Thyroid gland (tissue), 4 donors: ENCODE measurements around the gene ADGRF1. TPM values are rescaled to one million over a fixed set of nuclear protein-coding genes. Genes with fewer than 3 reads are reported as not detected.

ENCODE experiments used
- DNase-seq, 2 donors: peaks; one replicate each; pipeline ENCODE4 v3.0.0-alpha.2; 2019
- H3K27ac ChIP-seq, 3 donors: fragments of 200-600 bp; sonication (generic); 1 replicate in 2 of 3; 2 replicates in 1 of 3; pipeline ENCODE4 v1.5.1; 2016 to 2019; ENCODE audit warnings: mild to moderate bottlenecking in 1 of 3, moderate library complexity in 1 of 3
- H3K27me3 ChIP-seq: fragments of 200-600 bp; sonication (generic); one replicate; pipeline ENCODE4 v1.5.1; 2019
- H3K36me3 ChIP-seq, 2 donors: fragments of 200-600 bp; sonication (generic); one replicate each; pipeline ENCODE4 v1.5.1; 2016 to 2019
- H3K4me1 ChIP-seq, 2 donors: fragments of 200-600 bp; sonication (generic); one replicate each; pipeline ENCODE4 v1.5.1; 2017 to 2019
- H3K4me3 ChIP-seq, 3 donors: fragments of 200-600 bp; sonication (generic); replicated peaks in 1 of 3; 1 replicate in 2 of 3; 2 replicates in 1 of 3; pipeline ENCODE4 v1.5.1; 2016; ENCODE audit warnings: mild to moderate bottlenecking in 1 of 3
- H3K9me3 ChIP-seq: fragments of 200-600 bp; sonication (generic); one replicate; pipeline ENCODE4 v1.5.1; 2017
- CTCF ChIP-seq, 6 experiments: fragments of 200-600 bp in 3 of 6; fragments of 450-650 bp in 3 of 6; sonication (generic) in 3 of 6; IDR thresholded peaks; one replicate each; pipeline ENCODE4 v1.5.1; 2016 to 2019; ENCODE audit warnings: antibody characterized with exemption in 6 of 6, mild to moderate bottlenecking in 2 of 6, inconsistent platforms in 1 of 6, moderate library complexity in 1 of 6
- POLR2A ChIP-seq, 2 donors: fragments of 450-650 bp; IDR thresholded peaks; one replicate each; pipeline ENCODE4 v1.6.1; 2017; ENCODE audit warnings: antibody characterized with exemption in 2 of 2, mild to moderate bottlenecking in 2 of 2, moderate library complexity in 1 of 2
- WGBS, 2 donors: methylation state at CpG; one replicate each; pipeline ENCODE4 v1.1.5; 2017; 5-methylcytosine and 5-hydroxymethylcytosine counted together
- intact Hi-C: fragments of 100-400 bp; cut with DNase I; formaldehyde crosslinking; loops from one replicate; pipeline ENCODE4 v1.15.1; 2023
- total RNA-seq, 4 donors: library from RNA; depleted of rRNA; stranded (reverse); fragments of >200 nt; gene quantifications; one replicate each; pipeline ENCODE4 v1.2.3, GENCODE V29; 2016

Gene ADGRF1
- total RNA-seq, 4 donors from 2014 or later: 15.1 to 36.2 (median 19.3) TPM

DNA sequence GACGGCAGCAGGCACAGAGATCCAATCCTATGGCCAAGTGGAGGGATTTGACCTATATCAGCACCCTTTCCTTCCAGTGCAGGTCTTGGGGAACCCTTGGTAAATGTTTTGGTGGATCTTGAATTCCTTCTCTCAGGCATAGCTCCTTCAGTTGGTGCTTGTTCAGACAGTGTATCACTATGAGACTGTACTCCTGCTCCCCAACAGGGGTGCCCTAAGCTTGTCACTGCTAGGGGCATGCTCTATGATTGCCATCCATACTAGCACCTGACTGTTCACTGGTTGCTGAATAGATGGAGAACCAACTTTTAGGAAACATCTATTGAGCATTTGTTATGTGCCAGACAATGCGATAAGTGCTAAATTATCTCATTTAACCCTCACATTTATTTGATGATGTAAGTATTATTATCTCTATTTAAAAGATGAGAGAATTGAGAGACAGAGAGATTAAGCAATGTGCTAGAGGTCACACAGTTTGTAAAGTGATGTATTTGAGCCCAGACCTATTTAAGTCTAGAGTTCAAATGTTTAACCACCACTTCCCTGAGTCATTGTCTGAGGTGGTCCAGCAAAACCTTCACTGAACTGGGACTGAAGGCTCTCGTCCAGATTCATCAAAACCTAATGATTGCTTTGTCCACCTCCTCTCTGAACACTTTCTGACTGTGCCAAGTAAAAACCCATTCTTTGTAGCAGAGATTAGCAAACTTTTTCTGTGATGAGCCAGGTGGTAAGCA lies 34.3 kb downstream of the ADGRF1 start:
- Histone ChIP-seq H3K27ac (no peak overlapping the region), H3K4me3 (no peak overlapping the region), H3K9me3 (no peaks in the 10 kb centered on the region), H3K27me3 (no peaks in the 10 kb centered on the region), H3K36me3 (no peaks in the 10 kb centered on the region), H3K4me1 (peaks cover 0 to 9% of the 10 kb centered on the region in 2 donors)
- TF ChIP-seq POLR2A (IDR thresholded peaks at IDR 0.05) (no peak), CTCF (IDR thresholded peaks at IDR 0.05) (no peak)
- no peak for DNase-seq
- WGBS, 2 donors: 80 to 88% methylated on average over 3 of the region's 3 CpGs
- intact Hi-C loops: no loop called here

DNA sequence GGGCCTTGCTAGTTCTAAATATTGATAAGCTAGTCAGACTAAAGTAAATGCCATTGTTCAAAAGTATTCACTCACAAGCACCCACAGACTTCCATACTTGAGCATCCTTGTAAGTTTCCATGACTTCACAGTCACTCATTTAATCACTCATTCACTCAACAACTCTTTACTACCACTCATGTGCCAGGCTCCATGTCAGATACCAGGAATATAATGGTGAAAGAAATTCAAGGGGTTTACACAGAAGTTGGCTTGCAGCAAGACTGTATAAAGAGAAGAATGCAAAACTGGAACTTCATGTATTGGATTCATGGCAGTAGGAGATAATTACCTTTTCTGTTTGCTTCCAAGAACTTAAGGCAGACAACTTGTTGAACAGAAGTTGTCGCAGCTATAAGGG lies 36.6 kb downstream of the ADGRF1 start:
- no peaks in the 10 kb centered on the region for H3K36me3 ChIP-seq
- no peaks in the 10 kb centered on the region for H3K27me3 ChIP-seq
- no peaks in the 10 kb centered on the region for H3K9me3 ChIP-seq
- DNase-seq: no peak
- H3K4me3 ChIP-seq: no peak overlapping the region
- H3K4me1 ChIP-seq: peaks cover 5 to 15% of the 10 kb centered on the region in 2 donors
- 95% methylated on average over 1 of the region's 1 CpG for WGBS, 2 donors
- TF ChIP-seq CTCF (IDR thresholded peaks at IDR 0.05): no peak
- TF ChIP-seq POLR2A (IDR thresholded peaks at IDR 0.05): no peak
- intact Hi-C loops: no loop called here
- no peak overlapping the region for H3K27ac ChIP-seq

- Histone ChIP-seq H3K9me3 (no peaks in the 10 kb centered on the region), H3K27ac (no peak overlapping the region), H3K4me1 (peaks cover 5 to 16% of the 10 kb centered on the region in 2 donors), H3K27me3 (no peaks in the 10 kb centered on the region), H3K36me3 (no peaks in the 10 kb centered on the region), H3K4me3 (no peak overlapping the region)
- intact Hi-C loops: no loop called here
- no peak for DNase-seq
- 75 to 92% methylated on average over 3 of the region's 3 CpGs for WGBS, 2 donors
- TF ChIP-seq CTCF (IDR thresholded peaks at IDR 0.05) (no peak), POLR2A (IDR thresholded peaks at IDR 0.05) (no peak)
These were observed 37.7 kb downstream of the ADGRF1 start for GRCh38 chr6:47004463-47004862.

GRCh38 chr6:47000842-47001241 lies 41.3 kb downstream of the ADGRF1 start:
- H3K4me1 ChIP-seq: peaks cover 5 to 10% of the 10 kb centered on the region in 2 donors
- H3K27me3 ChIP-seq: no peaks in the 10 kb centered on the region
- H3K27ac ChIP-seq: peak overlapping the region in 1 of 3 donors; percentile 41
- peak in 1 of 2 donors; percentile 35 for DNase-seq
- no peaks in the 10 kb centered on the region for H3K9me3 ChIP-seq
- no peaks in the 10 kb centered on the region for H3K36me3 ChIP-seq
- intact Hi-C loops: no loop called here
- H3K4me3 ChIP-seq: no peak overlapping the region
- TF ChIP-seq CTCF (IDR thresholded peaks at IDR 0.05) (no peak), POLR2A (IDR thresholded peaks at IDR 0.05) (no peak)
- WGBS, 2 donors: 88 to 90% methylated on average over 4 of the region's 4 CpGs

- Histone ChIP-seq H3K4me3 (no peak overlapping the region), H3K36me3 (no peaks in the 10 kb centered on the region), H3K27me3 (no peaks in the 10 kb centered on the region), H3K9me3 (no peaks in the 10 kb centered on the region), H3K27ac (no peak overlapping the region), H3K4me1 (peaks cover 5 to 8% of the 10 kb centered on the region in 2 donors)
- WGBS, 2 donors: 94 to 100% methylated on average over 1 of the region's 1 CpG
- no peak for DNase-seq
- intact Hi-C loops: loop anchor here (10.0 kb wide), 1 partner anchor 46 kb away; the partner anchor contains the start of gene ADGRF1
- no peak for TF ChIP-seq POLR2A (IDR thresholded peaks at IDR 0.05)
- TF ChIP-seq CTCF (IDR thresholded peaks at IDR 0.05): no peak
These were observed 43.6 kb downstream of the ADGRF1 start for GRCh38 chr6:46998436-46999017.
